Uterus (tissue), 4 donors: ENCODE data around the gene ADAMTS2. TPM values are rescaled to one million over a fixed set of nuclear protein-coding genes. Genes with fewer than 3 reads are reported as not detected.

Source experiments
- DNase-seq, 2 donors: peaks; one replicate each; pipeline ENCODE4 v3.0.0-alpha.2; 2019 to 2020
- H3K27ac ChIP-seq, 2 donors: fragments of 200-600 bp; sonication (generic); 1 replicate in 1 of 2; 2 replicates in 1 of 2; pipeline ENCODE4 v1.5.1; 2016 to 2018
- H3K27me3 ChIP-seq, 2 donors: fragments of 200-600 bp; sonication (generic); one replicate each; pipeline ENCODE4 v1.5.1; 2018 to 2019; ENCODE audit warnings: control low read depth in 1 of 2
- H3K36me3 ChIP-seq, 2 donors: fragments of 200-600 bp; sonication (generic); one replicate each; pipeline ENCODE4 v1.5.1; 2019; ENCODE audit warnings: control low read depth in 1 of 2
- H3K4me1 ChIP-seq, 2 donors: fragments of 200-600 bp; sonication (generic); one replicate each; pipeline ENCODE4 v1.5.1; 2018 to 2019; ENCODE audit warnings: control low read depth in 1 of 2
- H3K4me3 ChIP-seq, 2 donors: fragments of 200-600 bp; sonication (generic); 1 replicate in 1 of 2; 2 replicates in 1 of 2; pipeline ENCODE4 v1.5.1; 2018 to 2019; ENCODE audit warnings: mild to moderate bottlenecking in 1 of 2
- H3K9me3 ChIP-seq, 2 donors: fragments of 200-600 bp; sonication (generic); one replicate each; pipeline ENCODE4 v1.5.1; 2019; ENCODE audit warnings: control low read depth in 1 of 2
- CTCF ChIP-seq, 4 experiments: fragments of 200-600 bp in 2 of 4; fragments of 450-650 bp in 2 of 4; sonication (generic) in 2 of 4; IDR thresholded peaks; one replicate each; pipeline ENCODE4 v1.5.1; 2016 to 2019; ENCODE audit warnings: antibody characterized with exemption in 4 of 4, mild to moderate bottlenecking in 2 of 4, moderate library complexity in 1 of 4
- POLR2A ChIP-seq, 2 donors: fragments of 450-650 bp; IDR thresholded peaks; one replicate each; pipeline ENCODE4 v1.6.1; 2016; ENCODE audit warnings: antibody characterized with exemption in 2 of 2, mild to moderate bottlenecking in 1 of 2, moderate library complexity in 1 of 2
- intact Hi-C: fragments of 100-400 bp; cut with DNase I; formaldehyde crosslinking; loops from one replicate; pipeline ENCODE4 v1.15.1; 2023; ENCODE audit warnings: low total_unique reads
- total RNA-seq, 4 donors: library from RNA; depleted of rRNA in 3 of 4; stranded (reverse); fragments of >200 nt in 3 of 4; gene quantifications; one replicate each; pipeline versions ENCODE4 v1.1.0 to v1.2.4, GENCODE V29; 2014 to 2023
- donor health status: DM: yes; HTN: yes; CAD: no.

The ADAMTS2 gene
- total RNA-seq, 4 donors from 2014 or later, result 4.1 to 97.1 (median 40.3) TPM

GRCh38 chr5:179165421-179166170 lies 179.7 kb downstream of the ADAMTS2 start:
- TF ChIP-seq CTCF (IDR thresholded peaks at IDR 0.05), result no peak
- no peak for TF ChIP-seq POLR2A (IDR thresholded peaks at IDR 0.05)
- no peak for DNase-seq
- Histone ChIP-seq H3K27ac (no peak overlapping the region), H3K36me3 (no peaks in the 10 kb centered on the region), H3K27me3 (no peaks in the 10 kb centered on the region), H3K4me1 (no peaks in the 10 kb centered on the region), H3K9me3 (no peaks in the 10 kb centered on the region), H3K4me3 (no peak overlapping the region)
- intact Hi-C loops, result loop anchor here (5.0 kb wide), 2 partner anchors 177 to 327 kb away; no protein-coding TSS in a partner anchor

- TF ChIP-seq POLR2A (IDR thresholded peaks at IDR 0.05), result no peak
- no peak for TF ChIP-seq CTCF (IDR thresholded peaks at IDR 0.05)
- intact Hi-C loops, result loop anchor here (5.0 kb wide), 2 partner anchors 178 to 328 kb away; no protein-coding TSS in a partner anchor
- H3K27me3 ChIP-seq, result no peaks in the 10 kb centered on the region
Observed at GRCh38 chr5:179164331-179165311, 180.6 kb downstream of the ADAMTS2 start.

GRCh38 chr5:179163236-179164155 lies 181.8 kb downstream of the ADAMTS2 start:
- no peaks in the 10 kb centered on the region for H3K9me3 ChIP-seq
- DNase-seq, result peak in 1 of 2 donors; percentile 4
- TF ChIP-seq POLR2A (IDR thresholded peaks at IDR 0.05) (no peak), CTCF (IDR thresholded peaks at IDR 0.05) (no peak)
- intact Hi-C loops, result no loop called here
- H3K27ac ChIP-seq, result no peak overlapping the region
- no peaks in the 10 kb centered on the region for H3K27me3 ChIP-seq
- H3K4me3 ChIP-seq, result no peak overlapping the region
- no peaks in the 10 kb centered on the region for H3K4me1 ChIP-seq
- H3K36me3 ChIP-seq, result no peaks in the 10 kb centered on the region

More at GRCh38 chr5:179164331-179165311, 180.6 kb downstream of the ADAMTS2 start:
- Histone ChIP-seq H3K36me3 (no peaks in the 10 kb centered on the region), H3K4me1 (no peaks in the 10 kb centered on the region), H3K9me3 (no peaks in the 10 kb centered on the region), H3K27ac (no peak overlapping the region), H3K4me3 (no peak overlapping the region)
- peak in 1 of 2 donors; percentile 6 for DNase-seq

GRCh38 chr5:179162351-179163235 lies 182.7 kb downstream of the ADAMTS2 start:
- intact Hi-C loops, result no loop called here

More at GRCh38 chr5:179162351-179163235, 182.7 kb downstream of the ADAMTS2 start:
- TF ChIP-seq POLR2A (IDR thresholded peaks at IDR 0.05) (no peak), CTCF (IDR thresholded peaks at IDR 0.05) (no peak)
- H3K36me3 ChIP-seq, result no peaks in the 10 kb centered on the region
- H3K9me3 ChIP-seq, result no peaks in the 10 kb centered on the region
- no peak overlapping the region for H3K27ac ChIP-seq
- H3K27me3 ChIP-seq, result no peaks in the 10 kb centered on the region
- no peaks in the 10 kb centered on the region for H3K4me1 ChIP-seq
- no peak overlapping the region for H3K4me3 ChIP-seq
- peak in 1 of 2 donors; percentile 9 for DNase-seq
